ENCODE data around the gene MVP.
"Not testable (repeated sequence)": the region's sequence is repeated elsewhere in the genome, so short reads cannot be mapped to it uniquely, and the experiment has no call there.

MVP gene

GRCh38 chr16:29820271-29820701 lies at the start of gene MVP:
MVP (plus strand) TSS chr16:29820462; CDS start chr16:29830550, 10,088 bp downstream.
- no peaks in the 10 kb centered on the region for H3K27me3 ChIP-seq (ENCODE audit: control insufficient read depth, insufficient read depth, low read length)
- H3K9ac ChIP-seq (ENCODE audit: low read length) = peak within 1 kb of the TSS; percentile 36
- peaks cover 3% of the 10 kb centered on the region for H3K36me3 ChIP-seq (ENCODE audit: control insufficient read depth, insufficient read depth, low read length)
- H3K4me1 ChIP-seq (ENCODE audit: control insufficient read depth, insufficient read depth, low read length) = peaks cover 30% of the 10 kb centered on the region
- peak within 1 kb of the TSS; percentile 80 for H3K27ac ChIP-seq (ENCODE audit: low read depth, low read length)
- peak within 1 kb of the TSS; percentile 66 for H3K4me3 ChIP-seq (ENCODE audit: low read length)

GRCh38 chr16:29772330-29772729 lies 47.9 kb upstream of the MVP start:
- H3K4me3 ChIP-seq (ENCODE audit: low read length); H3K27ac ChIP-seq (ENCODE audit: low read depth, low read length); H3K4me1 ChIP-seq (ENCODE audit: control insufficient read depth, insufficient read depth, low read length): not testable (repeated sequence)

GRCh38 chr16:29774730-29775129 lies 45.5 kb upstream of the MVP start:
- Histone ChIP-seq H3K27me3 (ENCODE audit: control insufficient read depth, insufficient read depth, low read length) (no peaks in the 10 kb centered on the region), H3K4me1 (ENCODE audit: control insufficient read depth, insufficient read depth, low read length) (no peaks in the 10 kb centered on the region), H3K9ac (ENCODE audit: low read length) (no peak overlapping the region), H3K27ac (ENCODE audit: low read depth, low read length) (no peak overlapping the region), H3K36me3 (ENCODE audit: control insufficient read depth, insufficient read depth, low read length) (no peaks in the 10 kb centered on the region), H3K4me3 (ENCODE audit: low read length) (no peak overlapping the region)

More at GRCh38 chr16:29772330-29772729, 47.9 kb upstream of the MVP start:
- not testable (repeated sequence) for H3K9ac ChIP-seq (ENCODE audit: low read length); H3K36me3 ChIP-seq (ENCODE audit: control insufficient read depth, insufficient read depth, low read length); H3K27me3 ChIP-seq (ENCODE audit: control insufficient read depth, insufficient read depth, low read length)

- Histone ChIP-seq H3K36me3 (ENCODE audit: control insufficient read depth, insufficient read depth, low read length) (no peaks in the 10 kb centered on the region), H3K4me1 (ENCODE audit: control insufficient read depth, insufficient read depth, low read length) (no peaks in the 10 kb centered on the region), H3K4me3 (ENCODE audit: low read length) (no peak overlapping the region), H3K27me3 (ENCODE audit: control insufficient read depth, insufficient read depth, low read length) (no peaks in the 10 kb centered on the region), H3K27ac (ENCODE audit: low read depth, low read length) (no peak overlapping the region), H3K9ac (ENCODE audit: low read length) (no peak overlapping the region)
These were observed 44.4 kb upstream of the MVP start for GRCh38 chr16:29775742-29776408.

- Histone ChIP-seq H3K27ac (ENCODE audit: low read depth, low read length) (no peak within 1 kb of the TSS), H3K9ac (ENCODE audit: low read length) (no peak within 1 kb of the TSS), H3K4me3 (ENCODE audit: low read length) (no peak within 1 kb of the TSS), H3K4me1 (ENCODE audit: control insufficient read depth, insufficient read depth, low read length) (no peaks in the 10 kb centered on the region), H3K27me3 (ENCODE audit: control insufficient read depth, insufficient read depth, low read length) (no peaks in the 10 kb centered on the region), H3K36me3 (ENCODE audit: control insufficient read depth, insufficient read depth, low read length) (no peaks in the 10 kb centered on the region)
These were observed 42.5 kb upstream of the MVP start, which contains the start of gene ZG16 for GRCh38 chr16:29777576-29778350. ZG16 (plus strand) TSS chr16:29778256; CDS start chr16:29779267, 1,011 bp downstream.

GRCh38 chr16:29779474-29779873 lies 40.8 kb upstream of the MVP start:
- Histone ChIP-seq H3K36me3 (ENCODE audit: control insufficient read depth, insufficient read depth, low read length) (no peaks in the 10 kb centered on the region), H3K27ac (ENCODE audit: low read depth, low read length) (no peak overlapping the region), H3K4me1 (ENCODE audit: control insufficient read depth, insufficient read depth, low read length) (no peaks in the 10 kb centered on the region), H3K9ac (ENCODE audit: low read length) (no peak overlapping the region), H3K27me3 (ENCODE audit: control insufficient read depth, insufficient read depth, low read length) (no peaks in the 10 kb centered on the region), H3K4me3 (ENCODE audit: low read length) (no peak overlapping the region)

GRCh38 chr16:29783094-29783953 lies 36.9 kb upstream of the MVP start:
- H3K4me1 ChIP-seq (ENCODE audit: control insufficient read depth, insufficient read depth, low read length); H3K27me3 ChIP-seq (ENCODE audit: control insufficient read depth, insufficient read depth, low read length); H3K4me3 ChIP-seq (ENCODE audit: low read length); H3K36me3 ChIP-seq (ENCODE audit: control insufficient read depth, insufficient read depth, low read length); H3K9ac ChIP-seq (ENCODE audit: low read length); H3K27ac ChIP-seq (ENCODE audit: low read depth, low read length): not testable (repeated sequence)

- no peaks in the 10 kb centered on the region for H3K27me3 ChIP-seq (ENCODE audit: control insufficient read depth, insufficient read depth, low read length)
- no peak overlapping the region for H3K4me3 ChIP-seq (ENCODE audit: low read length)
- H3K9ac ChIP-seq (ENCODE audit: low read length) = no peak overlapping the region
- H3K36me3 ChIP-seq (ENCODE audit: control insufficient read depth, insufficient read depth, low read length) = no peaks in the 10 kb centered on the region
- H3K4me1 ChIP-seq (ENCODE audit: control insufficient read depth, insufficient read depth, low read length) = no peaks in the 10 kb centered on the region
- no peak overlapping the region for H3K27ac ChIP-seq (ENCODE audit: low read depth, low read length)
These were observed 36.1 kb upstream of the MVP start for GRCh38 chr16:29784157-29784556.

GRCh38 chr16:29784901-29785500 lies 35.3 kb upstream of the MVP start:
- Histone ChIP-seq H3K27ac (ENCODE audit: low read depth, low read length) (no peak overlapping the region), H3K4me3 (ENCODE audit: low read length) (peak overlapping the region; percentile 65), H3K9ac (ENCODE audit: low read length) (no peak overlapping the region), H3K27me3 (ENCODE audit: control insufficient read depth, insufficient read depth, low read length) (no peaks in the 10 kb centered on the region), H3K36me3 (ENCODE audit: control insufficient read depth, insufficient read depth, low read length) (no peaks in the 10 kb centered on the region), H3K4me1 (ENCODE audit: control insufficient read depth, insufficient read depth, low read length) (no peaks in the 10 kb centered on the region)

- not testable (repeated sequence) for H3K27ac ChIP-seq (ENCODE audit: low read depth, low read length); H3K4me1 ChIP-seq (ENCODE audit: control insufficient read depth, insufficient read depth, low read length); H3K9ac ChIP-seq (ENCODE audit: low read length); H3K4me3 ChIP-seq (ENCODE audit: low read length); H3K36me3 ChIP-seq (ENCODE audit: control insufficient read depth, insufficient read depth, low read length); H3K27me3 ChIP-seq (ENCODE audit: control insufficient read depth, insufficient read depth, low read length)
These were observed 33.1 kb upstream of the MVP start for GRCh38 chr16:29787155-29787554.

GRCh38 chr16:29789775-29790182 lies 30.5 kb upstream of the MVP start:
- H3K27me3 ChIP-seq (ENCODE audit: control insufficient read depth, insufficient read depth, low read length) = no peaks in the 10 kb centered on the region
- peak overlapping the region; percentile 91 for H3K27ac ChIP-seq (ENCODE audit: low read depth, low read length)
- peaks cover 8% of the 10 kb centered on the region for H3K4me1 ChIP-seq (ENCODE audit: control insufficient read depth, insufficient read depth, low read length)
- H3K4me3 ChIP-seq (ENCODE audit: low read length) = peak overlapping the region; percentile 86
- no peaks in the 10 kb centered on the region for H3K36me3 ChIP-seq (ENCODE audit: control insufficient read depth, insufficient read depth, low read length)
- H3K9ac ChIP-seq (ENCODE audit: low read length) = peak overlapping the region; percentile 91

All from rectal smooth muscle tissue (tissue), 1 donor.